WTC11 (cell line): ENCODE results near the gene DIPK2A.

Experiments used
- JUN ChIP-seq: sonication (generic); formaldehyde crosslinking; IDR thresholded peaks from 2 replicates; pipeline ENCODE4 v1.8.0; 2023; ENCODE audit warnings: mild to moderate bottlenecking, missing genetic modification reagents
- RORB ChIP-seq: fragments of 250-450 bp; sonication (Bioruptor Pico); IDR thresholded peaks from 2 replicates; pipeline ENCODE4 v1.9.0; 2021; ENCODE audit warnings: mild to moderate bottlenecking
- ZNF121 ChIP-seq: sonication (generic); formaldehyde crosslinking; IDR thresholded peaks from 2 replicates; pipeline ENCODE4 v1.8.0; 2023; ENCODE audit warnings: missing genetic modification reagents
- TF ChIP-seq, protein P1 (sequence below): fragments of 200-600 bp; IDR thresholded peaks from 2 replicates; pipeline ENCODE4 v1.8.0; 2022; ENCODE audit warnings: antibody characterized with exemption

DNA sequence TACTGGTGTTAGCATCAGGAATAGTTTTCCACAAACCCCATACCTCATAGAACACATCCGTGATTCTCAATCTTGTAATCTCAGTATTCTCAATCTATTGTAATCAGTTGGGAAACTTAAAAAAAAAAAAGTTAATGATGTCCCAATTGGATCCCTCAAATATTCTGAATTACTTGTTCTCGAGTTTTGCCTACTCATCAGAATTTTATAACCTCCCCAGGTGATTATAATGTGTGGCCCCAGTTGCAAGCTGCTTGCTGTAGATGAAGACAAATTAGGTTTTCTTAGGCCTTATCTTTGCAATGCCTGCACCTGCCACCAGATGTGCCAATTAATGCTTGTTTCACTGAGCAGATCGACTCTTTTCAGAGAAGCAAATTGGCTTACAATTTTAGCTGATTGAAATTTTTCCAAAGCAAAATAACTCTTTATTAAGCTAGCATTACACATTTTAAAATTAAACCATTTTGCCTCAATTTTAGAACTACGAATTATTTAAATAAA is 19.0 kb upstream of the DIPK2A start:
- TF ChIP-seq, protein P1, sequence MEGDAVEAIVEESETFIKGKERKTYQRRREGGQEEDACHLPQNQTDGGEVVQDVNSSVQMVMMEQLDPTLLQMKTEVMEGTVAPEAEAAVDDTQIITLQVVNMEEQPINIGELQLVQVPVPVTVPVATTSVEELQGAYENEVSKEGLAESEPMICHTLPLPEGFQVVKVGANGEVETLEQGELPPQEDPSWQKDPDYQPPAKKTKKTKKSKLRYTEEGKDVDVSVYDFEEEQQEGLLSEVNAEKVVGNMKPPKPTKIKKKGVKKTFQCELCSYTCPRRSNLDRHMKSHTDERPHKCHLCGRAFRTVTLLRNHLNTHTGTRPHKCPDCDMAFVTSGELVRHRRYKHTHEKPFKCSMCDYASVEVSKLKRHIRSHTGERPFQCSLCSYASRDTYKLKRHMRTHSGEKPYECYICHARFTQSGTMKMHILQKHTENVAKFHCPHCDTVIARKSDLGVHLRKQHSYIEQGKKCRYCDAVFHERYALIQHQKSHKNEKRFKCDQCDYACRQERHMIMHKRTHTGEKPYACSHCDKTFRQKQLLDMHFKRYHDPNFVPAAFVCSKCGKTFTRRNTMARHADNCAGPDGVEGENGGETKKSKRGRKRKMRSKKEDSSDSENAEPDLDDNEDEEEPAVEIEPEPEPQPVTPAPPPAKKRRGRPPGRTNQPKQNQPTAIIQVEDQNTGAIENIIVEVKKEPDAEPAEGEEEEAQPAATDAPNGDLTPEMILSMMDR, result no peak
- no peak for TF ChIP-seq RORB (CRISPR knock-in tag)
- TF ChIP-seq JUN (CRISPR knock-in tag), result no peak
- TF ChIP-seq ZNF121 (CRISPR knock-in tag), result no peak
